Fibroblast of the aortic adventitia (primary cell): ENCODE measurements around the gene FBRSL1. TPM values are rescaled to one million over a fixed set of nuclear protein-coding genes. Genes with fewer than 3 reads are reported as not detected.

Source experiments
- DNase-seq: peaks from one replicate; pipeline ENCODE4 v3.0.0-alpha.2; 2010; ENCODE audit warnings: low read depth
- H3K4me3 ChIP-seq: 2 replicates; pipeline ENCODE4 v1.5.1; 2011; ENCODE audit warnings: low read depth, mild to moderate bottlenecking, control low read depth, low read length, moderate library complexity
- total RNA-seq: library from RNA; depleted of rRNA; stranded (reverse); fragments of >200 nt; gene quantifications from 2 replicates; pipeline ENCODE4 v1.2.3, GENCODE V29; 2012; ENCODE audit warnings: low replicate concordance
- TF ChIP-seq, protein P1 (sequence below): IDR thresholded peaks from 2 replicates; pipeline ENCODE4 v1.5.1; 2011; ENCODE audit warnings: mild to moderate bottlenecking, low read length, control low read depth, inconsistent platforms; ENCODE audit not compliant: insufficient read depth

The FBRSL1 gene
- total RNA-seq, 1 donor, result 5.2 TPM

DNA sequence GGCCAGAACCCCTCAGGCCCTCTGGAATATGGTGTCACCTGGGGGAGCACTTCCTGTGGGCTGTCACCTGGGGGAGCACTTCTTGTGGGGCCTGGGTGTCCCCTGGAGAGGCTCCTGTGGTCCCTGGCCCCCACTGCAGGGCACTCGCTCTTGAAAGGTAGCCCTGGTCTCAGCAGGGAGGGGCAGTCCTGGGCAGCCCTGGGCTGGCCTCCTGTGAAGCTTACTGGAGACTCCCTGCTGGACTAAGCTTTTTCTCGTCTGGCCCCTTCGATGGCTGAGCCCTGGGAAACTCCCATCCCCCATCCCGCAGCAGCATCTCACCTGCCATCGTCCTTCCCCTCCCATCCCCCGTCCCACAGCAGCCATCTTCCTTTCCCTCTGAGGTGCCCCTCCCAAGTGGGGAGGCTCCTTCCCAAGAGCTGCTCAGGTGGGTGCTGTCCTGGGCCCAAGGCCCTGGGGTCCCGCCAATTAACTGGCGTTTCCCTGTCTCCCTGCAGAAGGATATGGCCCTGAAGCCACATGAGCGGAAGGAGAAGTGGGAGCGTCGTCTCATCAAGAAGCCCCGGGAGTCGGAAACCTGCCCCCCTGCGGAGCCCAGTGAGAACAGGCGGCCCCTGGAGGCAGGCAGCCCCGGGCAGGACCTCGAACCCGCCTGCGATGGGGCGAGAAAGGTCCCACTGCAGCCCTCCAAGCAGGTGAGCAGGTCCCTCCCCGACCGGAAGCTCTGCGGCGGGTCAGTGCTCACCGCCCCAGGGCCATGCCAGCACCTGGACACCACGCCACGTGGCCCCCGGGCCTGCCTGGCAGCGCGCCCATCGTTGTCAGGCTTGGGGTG, 17.9 kb downstream of the FBRSL1 start:
- H3K4me3 ChIP-seq, result no peak overlapping the region
- TF ChIP-seq, protein P1, sequence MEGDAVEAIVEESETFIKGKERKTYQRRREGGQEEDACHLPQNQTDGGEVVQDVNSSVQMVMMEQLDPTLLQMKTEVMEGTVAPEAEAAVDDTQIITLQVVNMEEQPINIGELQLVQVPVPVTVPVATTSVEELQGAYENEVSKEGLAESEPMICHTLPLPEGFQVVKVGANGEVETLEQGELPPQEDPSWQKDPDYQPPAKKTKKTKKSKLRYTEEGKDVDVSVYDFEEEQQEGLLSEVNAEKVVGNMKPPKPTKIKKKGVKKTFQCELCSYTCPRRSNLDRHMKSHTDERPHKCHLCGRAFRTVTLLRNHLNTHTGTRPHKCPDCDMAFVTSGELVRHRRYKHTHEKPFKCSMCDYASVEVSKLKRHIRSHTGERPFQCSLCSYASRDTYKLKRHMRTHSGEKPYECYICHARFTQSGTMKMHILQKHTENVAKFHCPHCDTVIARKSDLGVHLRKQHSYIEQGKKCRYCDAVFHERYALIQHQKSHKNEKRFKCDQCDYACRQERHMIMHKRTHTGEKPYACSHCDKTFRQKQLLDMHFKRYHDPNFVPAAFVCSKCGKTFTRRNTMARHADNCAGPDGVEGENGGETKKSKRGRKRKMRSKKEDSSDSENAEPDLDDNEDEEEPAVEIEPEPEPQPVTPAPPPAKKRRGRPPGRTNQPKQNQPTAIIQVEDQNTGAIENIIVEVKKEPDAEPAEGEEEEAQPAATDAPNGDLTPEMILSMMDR, result no peak
- no peak for DNase-seq

DNA sequence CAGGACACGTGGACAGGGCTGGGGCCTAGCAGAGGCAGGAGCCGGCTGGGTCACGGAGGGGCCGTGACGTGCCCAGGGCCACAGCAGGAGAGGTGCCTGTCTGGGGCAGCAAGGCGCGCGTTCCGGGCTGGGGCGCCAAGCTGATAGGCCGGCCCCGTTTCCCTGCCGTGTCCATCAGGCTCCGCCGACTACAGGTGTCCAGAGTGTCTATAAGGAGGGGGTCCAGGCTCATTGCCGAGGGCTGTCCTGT, 18.5 kb downstream of the FBRSL1 start:
- TF ChIP-seq, protein P1, result no peak

DNA sequence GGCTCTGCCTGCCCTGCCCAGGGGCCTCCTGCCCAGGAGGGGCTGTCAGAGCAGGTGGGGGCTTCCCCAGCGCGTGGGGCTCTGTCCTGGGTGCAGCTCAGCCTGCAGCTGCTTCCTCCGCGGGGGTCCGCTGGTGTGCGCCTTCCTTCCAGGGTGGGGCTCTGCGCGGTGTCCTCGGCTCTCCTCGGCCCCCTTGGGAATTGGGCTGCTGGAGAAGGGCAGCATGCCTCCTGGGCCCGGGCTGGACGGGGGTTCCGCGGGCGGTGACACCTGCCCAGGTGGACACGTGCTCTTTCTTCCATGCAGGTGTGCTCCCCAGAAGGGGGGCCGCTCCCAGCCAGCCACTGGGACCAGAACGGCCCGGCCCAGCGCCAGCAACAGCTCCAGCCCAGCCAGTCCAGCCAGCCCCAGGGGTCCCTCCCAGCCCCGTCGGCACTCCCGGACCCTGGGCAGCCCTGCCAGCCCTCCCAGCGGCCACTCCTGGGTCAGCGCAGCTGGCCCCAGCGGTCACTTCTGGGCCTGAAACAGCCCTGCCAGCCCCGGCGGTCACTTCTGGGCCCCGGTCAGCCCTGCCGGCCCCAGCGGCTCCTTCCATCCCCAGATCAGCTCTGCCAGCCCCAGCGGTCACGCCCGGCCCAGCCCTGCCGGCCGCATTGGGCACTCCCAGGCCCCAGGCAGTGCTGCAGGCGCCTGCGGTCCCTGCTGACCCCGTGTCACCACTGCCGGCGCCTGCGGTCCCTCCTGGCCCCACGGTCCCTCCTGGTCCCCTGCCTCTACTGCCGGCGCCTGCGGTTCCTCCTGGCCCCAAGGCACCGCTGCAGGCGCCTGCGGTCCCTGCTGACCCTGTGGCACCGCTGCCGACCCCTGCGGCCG, 19.1 kb downstream of the FBRSL1 start:
- no peak for DNase-seq
- TF ChIP-seq, protein P1, result no peak
- H3K4me3 ChIP-seq, result no peak overlapping the region

More for the DNA sequence above, 18.5 kb downstream of the FBRSL1 start:
- H3K4me3 ChIP-seq, result no peak overlapping the region
- no peak for DNase-seq

DNA sequence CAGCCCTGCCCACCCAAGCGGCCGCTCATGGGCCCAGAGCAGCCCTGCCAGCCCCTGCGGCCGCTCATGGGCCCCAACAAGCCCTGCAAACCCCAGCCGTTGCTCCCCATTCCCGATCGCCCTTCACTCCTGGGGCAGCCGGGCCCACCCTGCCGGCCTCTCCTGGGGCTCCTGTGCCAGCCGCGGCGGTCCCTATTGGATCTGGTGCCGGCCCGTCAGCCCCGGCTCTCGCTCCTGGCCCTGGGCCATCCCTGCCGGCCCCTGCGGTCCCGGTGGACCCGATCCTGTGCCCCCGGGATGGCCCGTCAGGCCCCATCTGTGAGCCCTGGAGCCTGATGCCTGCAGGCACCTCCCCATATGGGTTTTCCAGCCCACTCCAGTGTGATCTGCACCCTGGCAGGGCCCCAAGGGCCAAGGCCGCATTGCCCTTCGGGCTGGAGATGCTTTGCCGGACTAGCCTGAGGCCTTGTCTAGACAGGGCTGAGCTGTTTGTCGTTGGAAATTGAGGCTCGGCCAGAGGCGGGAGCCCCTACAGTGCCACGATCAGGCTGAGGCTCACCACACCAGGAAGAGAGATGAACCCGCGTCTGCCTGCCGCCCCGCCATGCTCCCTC, 20.3 kb downstream of the FBRSL1 start:
- DNase-seq, result no peak
- no peak overlapping the region for H3K4me3 ChIP-seq
- TF ChIP-seq, protein P1, result no peak

DNA sequence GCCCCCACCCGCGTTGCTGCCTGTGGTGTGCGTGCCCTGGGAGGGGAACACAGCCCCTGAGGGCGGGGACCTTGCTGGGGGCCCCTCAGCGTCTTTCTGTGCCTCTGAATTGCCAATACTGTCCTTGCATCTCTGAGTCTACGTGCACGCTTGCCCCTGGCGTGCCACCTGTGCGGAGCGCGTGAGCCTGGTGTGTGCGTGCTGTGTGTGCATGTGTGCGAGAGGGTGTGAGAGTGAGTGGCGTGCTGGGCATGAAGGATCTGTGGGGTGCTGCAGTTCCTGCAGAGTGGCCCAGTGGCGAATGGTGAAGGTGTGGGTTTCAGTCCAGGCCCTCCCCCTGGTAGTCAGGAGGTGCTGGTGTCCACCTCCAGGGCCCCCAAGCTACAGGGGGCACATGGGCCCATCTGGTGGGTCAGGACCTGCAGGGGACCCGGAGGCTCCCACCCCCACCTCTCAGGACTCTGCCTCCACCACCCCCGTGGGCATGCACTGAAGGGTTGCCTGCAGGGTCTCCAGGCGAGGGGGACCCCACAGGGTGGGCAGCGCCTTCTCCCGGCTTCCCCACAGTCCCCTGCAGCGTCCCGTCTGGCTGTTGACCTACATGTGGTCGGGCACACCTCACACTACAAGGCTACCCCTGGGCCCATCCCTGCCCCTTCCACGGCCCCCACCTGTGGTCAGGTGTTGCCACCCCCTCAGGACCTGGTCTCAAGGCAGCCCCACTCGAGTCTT, 21.0 kb downstream of the FBRSL1 start:
- H3K4me3 ChIP-seq, result no peak overlapping the region
- DNase-seq, result no peak
- TF ChIP-seq, protein P1, result no peak

DNA sequence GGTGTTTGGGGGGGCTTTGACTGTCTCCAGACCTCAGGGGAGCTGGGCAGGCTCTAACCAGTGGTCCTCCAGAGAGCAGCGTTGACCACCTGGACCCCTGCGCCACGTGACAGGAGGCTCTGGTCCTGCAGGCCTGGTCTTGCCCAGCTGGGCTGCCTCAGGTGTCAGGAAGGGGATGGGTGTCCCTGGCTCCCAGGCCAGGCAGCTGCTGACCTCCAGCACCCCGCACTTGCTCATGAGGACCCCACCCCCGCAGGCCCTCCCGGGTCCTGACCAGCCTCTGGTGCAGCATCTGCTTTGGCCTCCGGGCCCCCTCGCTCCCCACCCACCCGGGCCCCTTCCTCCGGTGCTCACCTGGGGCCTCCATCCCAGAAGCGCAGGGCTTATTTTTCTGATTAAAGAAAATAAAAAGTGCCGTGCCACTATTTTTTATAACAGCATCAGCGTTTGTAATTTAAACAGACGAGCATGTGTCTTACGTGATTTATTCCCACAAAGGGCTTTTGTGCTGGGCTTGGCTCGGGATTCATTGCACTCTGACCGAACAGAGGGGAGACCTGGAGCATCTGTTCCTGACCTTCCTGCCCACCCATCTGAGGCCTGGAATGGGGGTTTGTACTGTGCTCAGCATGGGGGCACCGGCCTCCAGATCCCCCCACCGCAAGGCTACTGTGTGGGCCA, 21.7 kb downstream of the FBRSL1 start:
- H3K4me3 ChIP-seq, result no peak overlapping the region
- TF ChIP-seq, protein P1, result no peak
- no peak for DNase-seq
